Adrenal gland (tissue), 5 donors: ENCODE measurements around the gene S100A4.

Source experiments
- CTCF ChIP-seq, 6 experiments: fragments of 450-650 bp in 4 of 6; fragments of 200-600 bp in 2 of 6; sonication (generic) in 1 of 6; IDR thresholded peaks; 1 replicate in 5 of 6; 2 replicates in 1 of 6; pipeline versions ENCODE4 v1.5.1 to v1.8.0; 2016 to 2021; ENCODE audit warnings: antibody characterized with exemption in 6 of 6, mild to moderate bottlenecking in 2 of 6, moderate library complexity in 1 of 6
- POLR2A ChIP-seq, 2 donors: fragments of 450-650 bp; IDR thresholded peaks; one replicate each; pipeline ENCODE4 v1.6.1; 2017; ENCODE audit warnings: antibody characterized with exemption in 2 of 2, mild to moderate bottlenecking in 2 of 2, moderate library complexity in 1 of 2
- donor health status: DM: no; HTN: no; CAD: no.

- TF ChIP-seq CTCF (IDR thresholded peaks at IDR 0.05) (no peak), POLR2A (IDR thresholded peaks at IDR 0.05) (no peak)
Observed at GRCh38 chr1:153507926-153508583, 37.6 kb downstream of the S100A4 start.
